Karpas-422 (cell line): Measurements from ENCODE around the gene PDLIM7. TPM values are rescaled to one million over a fixed set of nuclear protein-coding genes. Genes with fewer than 3 reads are reported as not detected.

Experiments
- DNase-seq: peaks from one replicate; pipeline ENCODE4 v3.0.0-alpha.2; 2015
- H2AFZ ChIP-seq: fragments of 200-600 bp; sonication (generic); 2 replicates; pipeline ENCODE4 v1.6.1; 2014; ENCODE audit warnings: antibody characterized with exemption, low read length, mixed read lengths
- H3K27ac ChIP-seq: fragments of 200-600 bp; sonication (generic); 2 replicates; pipeline ENCODE4 v1.5.1; 2014; ENCODE audit warnings: mild to moderate bottlenecking, low read length, moderate library complexity
- H3K27me3 ChIP-seq: fragments of 200-600 bp; sonication (generic); 2 replicates; pipeline ENCODE4 v1.6.1; 2014; ENCODE audit warnings: low read length, mixed read lengths
- H3K36me3 ChIP-seq: fragments of 200-600 bp; sonication (generic); 2 replicates; pipeline ENCODE4 v1.6.1; 2014; ENCODE audit warnings: low read length, mixed read lengths; ENCODE audit not compliant: insufficient read depth
- H3K4me1 ChIP-seq: fragments of 200-600 bp; sonication (generic); 2 replicates; pipeline ENCODE4 v1.6.1; 2014; ENCODE audit warnings: mild to moderate bottlenecking, low read length, mixed read lengths
- H3K4me2 ChIP-seq: fragments of 200-600 bp; sonication (generic); 2 replicates; pipeline ENCODE4 v1.6.1; 2014; ENCODE audit warnings: low read length, low read depth, mild to moderate bottlenecking; ENCODE audit not compliant: poor library complexity, severe bottlenecking
- H3K4me3 ChIP-seq: fragments of 200-600 bp; sonication (generic); 2 replicates; pipeline ENCODE4 v1.5.1; 2014; ENCODE audit warnings: mild to moderate bottlenecking, antibody characterized with exemption, low read length, mixed read lengths
- H3K79me2 ChIP-seq: fragments of 200-600 bp; sonication (generic); 2 replicates; pipeline ENCODE4 v1.6.1; 2014; ENCODE audit warnings: mild to moderate bottlenecking, low read length, mixed read lengths
- H3K9ac ChIP-seq: fragments of 200-600 bp; sonication (generic); 2 replicates; pipeline ENCODE4 v1.6.0; 2014; ENCODE audit warnings: low read length
- H3K9me2 ChIP-seq: fragments of 200-600 bp; sonication (generic), shearing (Covaris generic); replicated peaks from 2 replicates; pipeline ENCODE4 v1.6.0; 2014; ENCODE audit warnings: mild to moderate bottlenecking, low read length, moderate library complexity; ENCODE audit not compliant: insufficient read depth
- H3K9me3 ChIP-seq: fragments of 300-700, 200-600 bp; sonication (generic); 2 replicates; pipeline ENCODE4 v1.6.1; 2014; ENCODE audit warnings: low read length, mixed read lengths
- H4K20me1 ChIP-seq: fragments of 200-600 bp; sonication (generic); 2 replicates; pipeline ENCODE4 v1.6.1; 2014; ENCODE audit warnings: mild to moderate bottlenecking, antibody characterized with exemption, low read length, low read depth; ENCODE audit not compliant: insufficient read depth
- total RNA-seq: library from RNA; depleted of rRNA; stranded (reverse); fragments of >200 nt; shearing (Covaris generic); gene quantifications from 2 replicates; pipeline ENCODE4 v1.2.3, GENCODE V29; 2014; ENCODE audit warnings: low replicate concordance

Gene PDLIM7
- total RNA-seq, 1 experiment from 2014 or later: 53.6 TPM

- Histone ChIP-seq H3K9me2 (no peaks in the 10 kb centered on the region), H3K4me3 (peak overlapping the region; percentile 36; the same call in 1 of the 2 replicates), H4K20me1 (0 out of 2 replicates have a peak, but pooled peaks cover 3% of the 10 kb centered on the region), H3K36me3 (peaks cover 33% of the 10 kb centered on the region), H3K27me3 (no peaks in the 10 kb centered on the region), H3K27ac (peak overlapping the region; percentile 99), H2AFZ (no peak overlapping the region), H3K9ac (peak overlapping the region; percentile 99), H3K4me1 (peaks cover 70% of the 10 kb centered on the region), H3K4me2 (peak overlapping the region; percentile 100), H3K9me3 (no peaks in the 10 kb centered on the region), H3K79me2 (peaks cover 51% of the 10 kb centered on the region)
- DNase-seq: no peak
Measured at GRCh38 chr5:177511796-177512675, 14.6 kb upstream of the PDLIM7 start.

GRCh38 chr5:177511181-177511580 is 13.8 kb upstream of the PDLIM7 start:
- Histone ChIP-seq H3K4me3 (peak overlapping the region; percentile 36; the same call in 1 of the 2 replicates), H2AFZ (no peak overlapping the region), H3K36me3 (peaks cover 35% of the 10 kb centered on the region), H3K9me2 (no peaks in the 10 kb centered on the region), H3K4me1 (peaks cover 72% of the 10 kb centered on the region), H3K4me2 (peak overlapping the region; percentile 100), H3K9ac (peak overlapping the region; percentile 99), H4K20me1 (0 out of 2 replicates have a peak, but pooled peaks cover 3% of the 10 kb centered on the region), H3K27me3 (no peaks in the 10 kb centered on the region), H3K27ac (peak overlapping the region; percentile 99), H3K79me2 (peaks cover 48% of the 10 kb centered on the region), H3K9me3 (no peaks in the 10 kb centered on the region)
- DNase-seq: no peak

GRCh38 chr5:177510567-177511053 is 13.2 kb upstream of the PDLIM7 start:
- Histone ChIP-seq H3K9ac (peak overlapping the region; percentile 99), H2AFZ (no peak overlapping the region), H3K4me3 (peak overlapping the region; percentile 93), H3K27ac (peak overlapping the region; percentile 99), H3K27me3 (no peaks in the 10 kb centered on the region), H3K4me2 (peak overlapping the region; percentile 100), H4K20me1 (no peaks in the 10 kb centered on the region), H3K4me1 (peaks cover 67% of the 10 kb centered on the region), H3K36me3 (peaks cover 30% of the 10 kb centered on the region), H3K79me2 (peaks cover 43% of the 10 kb centered on the region), H3K9me2 (no peaks in the 10 kb centered on the region), H3K9me3 (no peaks in the 10 kb centered on the region)
- peak; percentile 93 for DNase-seq

- Histone ChIP-seq H4K20me1 (no peaks in the 10 kb centered on the region), H3K27me3 (no peaks in the 10 kb centered on the region), H3K4me3 (peak overlapping the region; percentile 93), H3K9me3 (no peaks in the 10 kb centered on the region), H3K9ac (peak overlapping the region; percentile 99), H3K79me2 (peaks cover 37% of the 10 kb centered on the region), H3K36me3 (peaks cover 25% of the 10 kb centered on the region), H3K9me2 (no peaks in the 10 kb centered on the region), H2AFZ (no peak overlapping the region), H3K4me2 (peak overlapping the region; percentile 100), H3K27ac (peak overlapping the region; percentile 99), H3K4me1 (peaks cover 66% of the 10 kb centered on the region)
- DNase-seq: peak; percentile 96
Measured at GRCh38 chr5:177509991-177510566, 12.7 kb upstream of the PDLIM7 start.

- peak within 1 kb of the TSS; percentile 100 for H3K4me2 ChIP-seq
- peak within 1 kb of the TSS; percentile 99 for H3K9ac ChIP-seq
- H3K79me2 ChIP-seq: peaks cover 31% of the 10 kb centered on the region
- no peaks in the 10 kb centered on the region for H3K9me3 ChIP-seq
- no peaks in the 10 kb centered on the region for H4K20me1 ChIP-seq
- peaks cover 19% of the 10 kb centered on the region for H3K36me3 ChIP-seq
- H2AFZ ChIP-seq: no peak within 1 kb of the TSS
- no peaks in the 10 kb centered on the region for H3K27me3 ChIP-seq
- H3K27ac ChIP-seq: peak within 1 kb of the TSS; percentile 99
- DNase-seq: peak; percentile 90
- no peaks in the 10 kb centered on the region for H3K9me2 ChIP-seq
- peaks cover 69% of the 10 kb centered on the region for H3K4me1 ChIP-seq
- H3K4me3 ChIP-seq: peak within 1 kb of the TSS; percentile 93
Measured at GRCh38 chr5:177509381-177509951, 12.1 kb upstream of the PDLIM7 start, which contains the start of gene DOK3. TSS of gene DOK3 (minus strand) at chr5:177509826. CDS start at chr5:177509540, 286 bp downstream.

GRCh38 chr5:177508837-177509236 is 11.4 kb upstream of the PDLIM7 start:
- H3K9me2 ChIP-seq: no peaks in the 10 kb centered on the region
- peaks cover 74% of the 10 kb centered on the region for H3K4me1 ChIP-seq
- H3K4me2 ChIP-seq: peak overlapping the region; percentile 100
- H3K9me3 ChIP-seq: no peaks in the 10 kb centered on the region
- H3K36me3 ChIP-seq: peaks cover 17% of the 10 kb centered on the region
- H3K9ac ChIP-seq: peak overlapping the region; percentile 99
- H3K79me2 ChIP-seq: peaks cover 29% of the 10 kb centered on the region
- H3K27ac ChIP-seq: peak overlapping the region; percentile 99
- peak overlapping the region; percentile 93 for H3K4me3 ChIP-seq
- no peaks in the 10 kb centered on the region for H4K20me1 ChIP-seq
- peak; percentile 86 for DNase-seq
- no peak overlapping the region for H2AFZ ChIP-seq
- no peaks in the 10 kb centered on the region for H3K27me3 ChIP-seq

GRCh38 chr5:177508221-177508611 is 10.8 kb upstream of the PDLIM7 start:
- no peak for DNase-seq
- Histone ChIP-seq H2AFZ (no peak overlapping the region), H3K4me3 (peak overlapping the region; percentile 93), H3K36me3 (peaks cover 17% of the 10 kb centered on the region), H3K27me3 (no peaks in the 10 kb centered on the region), H3K4me2 (peak overlapping the region; percentile 100), H3K4me1 (peaks cover 80% of the 10 kb centered on the region), H3K9me2 (no peaks in the 10 kb centered on the region), H3K79me2 (peaks cover 29% of the 10 kb centered on the region), H3K9me3 (no peaks in the 10 kb centered on the region), H3K9ac (peak overlapping the region; percentile 99), H3K27ac (peak overlapping the region; percentile 99), H4K20me1 (no peaks in the 10 kb centered on the region)
